CD14-positive monocyte (primary cell): Measurements from ENCODE around the gene LRRC4C. TPM values are rescaled to one million over a fixed set of nuclear protein-coding genes. Genes with fewer than 3 reads are reported as not detected.

ENCODE experiments used
- DNase-seq, 3 donors: peaks; one replicate each; pipeline ENCODE4 v3.0.0-alpha.2; 2011 to 2022
- H2AFZ ChIP-seq: 2 replicates; pipeline ENCODE4 v1.6.0; 2012; ENCODE audit warnings: mild to moderate bottlenecking, low read depth, low read length, inconsistent platforms; ENCODE audit not compliant: insufficient read depth, poor library complexity, severe bottlenecking
- H3K27ac ChIP-seq, 2 donors: 1 replicate in 1 of 2; 2 replicates in 1 of 2; pipeline ENCODE4 v1.5.1; 2012 to 2013; ENCODE audit warnings: low read length in 2 of 2, control low read depth in 1 of 2, inconsistent platforms in 1 of 2, low read depth in 1 of 2, mild to moderate bottlenecking in 1 of 2
- H3K27me3 ChIP-seq, 2 donors: one replicate each; pipeline versions ENCODE4 v1.6.0 to v1.6.1; 2011 to 2013; ENCODE audit warnings: low read length in 2 of 2; ENCODE audit not compliant: control insufficient read depth in 2 of 2, insufficient read depth in 2 of 2
- H3K36me3 ChIP-seq, 2 donors: replicated peaks in 1 of 2; 1 replicate in 1 of 2; 2 replicates in 1 of 2; pipeline versions ENCODE4 v1.5.1 to v1.6.1; 2012 to 2013; ENCODE audit warnings: low read length in 2 of 2, control low read depth in 1 of 2, inconsistent platforms in 1 of 2, mild to moderate bottlenecking in 1 of 2; ENCODE audit not compliant: insufficient read depth in 2 of 2, control insufficient read depth in 1 of 2
- H3K4me1 ChIP-seq, 2 donors: 1 replicate in 1 of 2; 2 replicates in 1 of 2; pipeline versions ENCODE4 v1.5.1 to v1.6.1; 2012 to 2013; ENCODE audit warnings: low read length in 2 of 2, control low read depth in 1 of 2, inconsistent platforms in 1 of 2, mild to moderate bottlenecking in 1 of 2, moderate library complexity in 1 of 2; ENCODE audit not compliant: insufficient read depth in 2 of 2, control insufficient read depth in 1 of 2
- H3K4me2 ChIP-seq: replicated peaks from 2 replicates; pipeline ENCODE3; 2012; ENCODE audit warnings: low read length, moderate library complexity, mild to moderate bottlenecking; ENCODE audit not compliant: poor library complexity, severe bottlenecking; ENCODE audit errors: extremely low read depth
- H3K4me3 ChIP-seq, 3 experiments: fragments of 200-600 bp in 1 of 3; sonication (generic) in 1 of 3; replicated peaks in 1 of 3; 1 replicate in 2 of 3; 2 replicates in 1 of 3; pipeline ENCODE4 v1.5.1; 2011 to 2013; ENCODE audit warnings: low read length in 3 of 3, mild to moderate bottlenecking in 3 of 3, control low read depth in 2 of 3, low read depth in 2 of 3, inconsistent platforms in 1 of 3, moderate library complexity in 1 of 3
- H3K79me2 ChIP-seq: 2 replicates; pipeline ENCODE4 v1.6.0; 2012; ENCODE audit warnings: mild to moderate bottlenecking, control low read depth, inconsistent platforms, low read length, moderate library complexity; ENCODE audit not compliant: insufficient read depth
- H3K9ac ChIP-seq: 2 replicates; pipeline ENCODE4 v1.6.0; 2017; ENCODE audit warnings: low read length, mild to moderate bottlenecking; ENCODE audit not compliant: insufficient read depth, poor library complexity, severe bottlenecking
- H3K9me3 ChIP-seq, 2 donors: replicated peaks in 1 of 2; 1 replicate in 1 of 2; 2 replicates in 1 of 2; pipeline versions ENCODE4 v1.5.1 to v1.6.1; 2012 to 2013; ENCODE audit warnings: low read length in 2 of 2, control low read depth in 1 of 2; ENCODE audit not compliant: control insufficient read depth in 1 of 2, insufficient read depth in 1 of 2
- H4K20me1 ChIP-seq: 2 replicates; pipeline ENCODE4 v1.6.0; 2012; ENCODE audit warnings: mild to moderate bottlenecking, low read length, control low read depth, moderate library complexity; ENCODE audit not compliant: insufficient read depth
- H3K27ac Mint-ChIP-seq, 7 donors: one replicate each; pipeline ENCODE4 v1.8.0; 2020; ENCODE audit warnings: mild to moderate bottlenecking in 7 of 7, mixed read lengths in 7 of 7, moderate library complexity in 6 of 7, inconsistent platforms in 2 of 7
- H3K27me3 Mint-ChIP-seq, 3 donors: one replicate each; pipeline ENCODE4 v1.8.0; 2021 to 2022; ENCODE audit warnings: low read depth in 3 of 3, mild to moderate bottlenecking in 3 of 3, mixed read lengths in 3 of 3, moderate library complexity in 3 of 3, inconsistent platforms in 1 of 3
- H3K36me3 Mint-ChIP-seq, 2 donors: one replicate each; pipeline ENCODE4 v1.8.0; 2020; ENCODE audit warnings: mixed read lengths in 2 of 2, inconsistent platforms in 1 of 2, mild to moderate bottlenecking in 1 of 2
- H3K4me1 Mint-ChIP-seq: one replicate; pipeline ENCODE4 v1.8.0; 2020; ENCODE audit warnings: mild to moderate bottlenecking, mixed read lengths
- H3K4me3 Mint-ChIP-seq, 2 donors: one replicate each; pipeline ENCODE4 v1.8.0; 2020; ENCODE audit warnings: mild to moderate bottlenecking in 2 of 2, mixed read lengths in 2 of 2, moderate library complexity in 1 of 2
- H3K9me3 Mint-ChIP-seq, 7 donors: one replicate each; pipeline ENCODE4 v1.8.0; 2020 to 2022; ENCODE audit warnings: mixed read lengths in 7 of 7, mild to moderate bottlenecking in 6 of 7, moderate library complexity in 6 of 7, inconsistent platforms in 2 of 7
- CTCF ChIP-seq: fragments of 200-600 bp; IDR thresholded peaks from one replicate; pipeline ENCODE4 v1.8.0; 2022; ENCODE audit warnings: antibody characterized with exemption, mild to moderate bottlenecking
- WGBS: methylation state at CpG from one replicate; pipeline ENCODE4 v1.1.5; 2013; ENCODE audit warnings: missing lambda C conversion rate; ENCODE audit not compliant: insufficient coverage; 5-methylcytosine and 5-hydroxymethylcytosine counted together
- intact Hi-C, 2 donors: fragments of 100-400 bp; cut with micrococcal nuclease; formaldehyde crosslinking; loops; one replicate each; pipeline versions ENCODE4 v1.15.0 to v1.15.1; 2023
- polyA plus RNA-seq, 3 donors: library from polyadenylated mRNA; depleted of rRNA in 1 of 3; unstranded in 2 of 3; stranded (reverse) in 1 of 3; fragments of 300-500 nt in 2 of 3; fragments of >200 nt in 1 of 3; fragmentation: Illumina TruSeq in 2 of 3; gene quantifications; 1 replicate in 2 of 3; 2 replicates in 1 of 3; pipeline ENCODE4 v1.2.3, GENCODE V29; 2012 to 2021

The LRRC4C gene
- polyA plus RNA-seq, 3 donors, result not detected

DNA sequence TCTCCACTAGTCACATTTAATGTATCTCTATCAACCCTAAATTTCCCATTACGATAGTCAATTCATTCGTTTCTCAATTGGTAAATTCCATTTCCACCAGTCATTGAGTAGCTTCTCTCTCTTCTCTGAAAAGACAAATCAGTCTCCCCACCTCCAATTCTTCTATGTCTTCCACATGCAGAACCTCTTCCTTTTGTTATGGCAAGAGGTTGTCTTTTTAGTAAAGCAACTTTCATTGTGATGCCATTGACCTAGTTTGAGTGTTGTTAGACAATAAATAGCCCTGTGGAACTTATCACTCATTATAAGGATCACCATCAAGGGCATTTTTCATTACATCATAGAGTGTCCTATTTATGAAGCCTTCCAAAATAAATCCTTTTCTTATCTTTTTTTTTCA is 340.9 kb downstream of the LRRC4C start:
- no peaks in the 10 kb centered on the region for H3K36me3 ChIP-seq
- Mint-ChIP-seq H3K27me3 (no peaks in the 10 kb centered on the region), H3K9me3 (peaks cover 0 to 8% (median under 1%) of the 10 kb centered on the region in 7 donors), H3K36me3 (no peaks in the 10 kb centered on the region), H3K4me3 (no peak overlapping the region), H3K4me1 (no peaks in the 10 kb centered on the region), H3K27ac (no peak overlapping the region)
- WGBS, result 67% methylated on average over 2 of the region's 2 CpGs
- no peaks in the 10 kb centered on the region for H3K79me2 ChIP-seq
- intact Hi-C loops, result no loop called here
- H3K4me2 ChIP-seq, result no peak overlapping the region
- H3K27me3 ChIP-seq, result no peaks in the 10 kb centered on the region
- DNase-seq, result no peak
- no peak for TF ChIP-seq CTCF
- H3K9me3 ChIP-seq, result no peaks in the 10 kb centered on the region
- H3K4me1 ChIP-seq, result no peaks in the 10 kb centered on the region
- no peak overlapping the region for H3K9ac ChIP-seq
- H3K27ac ChIP-seq, result no peak overlapping the region
- H2AFZ ChIP-seq, result no peak overlapping the region
- no peaks in the 10 kb centered on the region for H4K20me1 ChIP-seq
- H3K4me3 ChIP-seq, result no peak overlapping the region

DNA sequence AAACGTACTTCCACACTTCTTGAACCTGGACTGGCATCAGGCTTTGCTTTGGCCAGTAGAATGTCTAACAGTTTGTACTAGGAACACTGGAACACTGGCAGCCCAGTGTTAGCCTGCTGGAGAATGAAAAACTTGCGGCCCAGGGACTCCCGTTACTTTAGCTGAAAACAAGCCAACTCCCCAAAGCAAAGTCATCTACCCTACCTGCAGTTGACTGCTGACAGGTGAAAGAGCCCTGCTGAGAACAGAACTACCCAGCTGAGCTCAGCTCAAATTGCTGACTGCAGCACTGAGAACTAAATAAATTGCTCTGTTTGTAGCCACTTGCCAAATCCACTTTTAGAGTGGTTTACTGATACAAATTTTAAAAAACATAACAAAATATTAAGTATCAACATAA is 342.5 kb downstream of the LRRC4C start:
- no peak overlapping the region for H3K4me3 ChIP-seq
- intact Hi-C loops, result no loop called here
- H3K27me3 ChIP-seq, result no peaks in the 10 kb centered on the region
- no peak overlapping the region for H2AFZ ChIP-seq
- no peak overlapping the region for H3K4me2 ChIP-seq
- Mint-ChIP-seq H3K4me3 (no peak overlapping the region), H3K9me3 (peaks cover 0 to 5% (median 0%) of the 10 kb centered on the region in 7 donors), H3K27me3 (no peaks in the 10 kb centered on the region), H3K36me3 (no peaks in the 10 kb centered on the region), H3K27ac (no peak overlapping the region), H3K4me1 (no peaks in the 10 kb centered on the region)
- no peaks in the 10 kb centered on the region for H3K4me1 ChIP-seq
- TF ChIP-seq CTCF, result no peak
- no peak overlapping the region for H3K27ac ChIP-seq
- WGBS, result 58% methylated on average over 2 of the region's 3 CpGs
- H3K36me3 ChIP-seq, result no peaks in the 10 kb centered on the region
- no peak overlapping the region for H3K9ac ChIP-seq
- no peak for DNase-seq
- H4K20me1 ChIP-seq, result no peaks in the 10 kb centered on the region
- no peaks in the 10 kb centered on the region for H3K79me2 ChIP-seq
- H3K9me3 ChIP-seq, result no peaks in the 10 kb centered on the region
